Lower leg skin (tissue), 4 donors: ENCODE data around the gene JAKMIP2. TPM values are rescaled to one million over a fixed set of nuclear protein-coding genes. Genes with fewer than 3 reads are reported as not detected.
"Not testable (repeated sequence)": the region's sequence is repeated elsewhere in the genome, so short reads cannot be mapped to it uniquely, and the experiment has no call there.

Source experiments
- DNase-seq, 2 donors: peaks; one replicate each; pipeline ENCODE4 v3.0.0-alpha.2; 2019; ENCODE audit warnings: low spot score in 2 of 2
- H3K4me3 ChIP-seq: fragments of 200-600 bp; sonication (generic); 2 replicates; pipeline ENCODE4 v1.5.1; 2017; ENCODE audit warnings: mild to moderate bottlenecking, low read depth; ENCODE audit not compliant: poor library complexity, severe bottlenecking
- POLR2A ChIP-seq, 2 donors: fragments of 450-650 bp; IDR thresholded peaks; one replicate each; pipeline ENCODE4 v1.6.1; 2016 to 2017; ENCODE audit warnings: antibody characterized with exemption in 2 of 2, mild to moderate bottlenecking in 1 of 2, moderate library complexity in 1 of 2
- WGBS, 2 donors: methylation state at CpG; one replicate each; pipeline ENCODE4 v1.1.5; 2018; 5-methylcytosine and 5-hydroxymethylcytosine counted together
- intact Hi-C: fragments of 100-400 bp; cut with DNase I; formaldehyde crosslinking; loops from one replicate; pipeline ENCODE4 v1.15.0; 2023; ENCODE audit warnings: low total_unique reads
- total RNA-seq, 4 donors: library from RNA; depleted of rRNA; stranded (reverse); fragments of >200 nt; gene quantifications; one replicate each; pipeline ENCODE4 v1.1.0, GENCODE V29; 2016
- TF ChIP-seq, protein P1 (sequence below), 3 donors: fragments of 450-650 bp; IDR thresholded peaks; one replicate each; pipeline ENCODE4 v1.5.1; 2016; ENCODE audit warnings: antibody characterized with exemption in 3 of 3, mild to moderate bottlenecking in 3 of 3, moderate library complexity in 2 of 3

JAKMIP2 gene
- total RNA-seq, 4 donors from 2014 or later, result 0.23 to 0.34 (median 0.23) TPM; not detected in 1

DNA sequence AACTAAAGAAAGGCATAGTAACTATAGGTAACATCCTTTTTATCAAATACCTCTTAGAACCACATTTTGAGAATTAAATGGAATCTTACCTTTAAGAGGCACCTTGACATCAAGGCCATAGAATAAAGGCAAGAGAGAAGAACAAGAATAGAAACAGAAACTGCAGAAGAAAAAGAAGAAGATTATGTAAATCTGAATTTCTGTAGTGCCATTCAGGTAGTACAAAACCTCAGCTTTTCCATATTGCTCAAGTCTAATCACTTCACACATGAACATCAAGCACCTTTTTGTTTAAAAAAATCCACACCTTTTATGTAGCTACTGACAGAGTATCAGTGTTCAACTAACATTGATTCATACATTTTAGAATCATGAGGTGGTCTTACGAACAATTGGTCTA is 180.9 kb downstream of the JAKMIP2 start:
- no peak overlapping the region for H3K4me3 ChIP-seq
- no peak for TF ChIP-seq POLR2A (IDR thresholded peaks at IDR 0.05)
- TF ChIP-seq, protein P1, sequence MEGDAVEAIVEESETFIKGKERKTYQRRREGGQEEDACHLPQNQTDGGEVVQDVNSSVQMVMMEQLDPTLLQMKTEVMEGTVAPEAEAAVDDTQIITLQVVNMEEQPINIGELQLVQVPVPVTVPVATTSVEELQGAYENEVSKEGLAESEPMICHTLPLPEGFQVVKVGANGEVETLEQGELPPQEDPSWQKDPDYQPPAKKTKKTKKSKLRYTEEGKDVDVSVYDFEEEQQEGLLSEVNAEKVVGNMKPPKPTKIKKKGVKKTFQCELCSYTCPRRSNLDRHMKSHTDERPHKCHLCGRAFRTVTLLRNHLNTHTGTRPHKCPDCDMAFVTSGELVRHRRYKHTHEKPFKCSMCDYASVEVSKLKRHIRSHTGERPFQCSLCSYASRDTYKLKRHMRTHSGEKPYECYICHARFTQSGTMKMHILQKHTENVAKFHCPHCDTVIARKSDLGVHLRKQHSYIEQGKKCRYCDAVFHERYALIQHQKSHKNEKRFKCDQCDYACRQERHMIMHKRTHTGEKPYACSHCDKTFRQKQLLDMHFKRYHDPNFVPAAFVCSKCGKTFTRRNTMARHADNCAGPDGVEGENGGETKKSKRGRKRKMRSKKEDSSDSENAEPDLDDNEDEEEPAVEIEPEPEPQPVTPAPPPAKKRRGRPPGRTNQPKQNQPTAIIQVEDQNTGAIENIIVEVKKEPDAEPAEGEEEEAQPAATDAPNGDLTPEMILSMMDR (IDR thresholded peaks at IDR 0.05), result no peak
- 0 to 47% methylated on average over 1 of the region's 1 CpG for WGBS, 2 donors

DNA sequence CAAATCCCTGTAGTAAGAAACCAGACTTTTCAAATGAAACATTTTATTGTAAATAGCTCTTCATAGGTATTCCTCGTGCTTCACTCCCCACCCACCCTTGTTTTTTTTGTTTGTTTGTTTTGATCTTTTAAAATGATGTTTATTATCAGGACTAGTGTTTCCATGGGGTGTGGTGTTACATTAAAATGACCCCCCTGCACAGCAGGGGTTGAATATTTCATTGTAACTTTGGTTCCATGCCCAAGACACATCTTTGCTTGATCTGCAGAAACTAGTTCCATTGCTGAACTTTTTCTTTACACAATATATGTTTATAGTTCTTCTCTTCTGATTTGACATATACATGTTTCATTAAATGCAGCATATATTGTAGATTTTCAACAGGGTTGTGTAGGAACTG is 191.4 kb downstream of the JAKMIP2 start:
- 58 to 60% methylated on average over 1 of the region's 1 CpG for WGBS, 2 donors
- DNase-seq, result no peak
- TF ChIP-seq, protein P1 (IDR thresholded peaks at IDR 0.05), result no peak
- no peak for TF ChIP-seq POLR2A (IDR thresholded peaks at IDR 0.05)
- intact Hi-C loops, result no loop called here
- H3K4me3 ChIP-seq, result no peak overlapping the region

More for the DNA sequence above, 180.9 kb downstream of the JAKMIP2 start:
- DNase-seq, result no peak
- intact Hi-C loops, result no loop called here

DNA sequence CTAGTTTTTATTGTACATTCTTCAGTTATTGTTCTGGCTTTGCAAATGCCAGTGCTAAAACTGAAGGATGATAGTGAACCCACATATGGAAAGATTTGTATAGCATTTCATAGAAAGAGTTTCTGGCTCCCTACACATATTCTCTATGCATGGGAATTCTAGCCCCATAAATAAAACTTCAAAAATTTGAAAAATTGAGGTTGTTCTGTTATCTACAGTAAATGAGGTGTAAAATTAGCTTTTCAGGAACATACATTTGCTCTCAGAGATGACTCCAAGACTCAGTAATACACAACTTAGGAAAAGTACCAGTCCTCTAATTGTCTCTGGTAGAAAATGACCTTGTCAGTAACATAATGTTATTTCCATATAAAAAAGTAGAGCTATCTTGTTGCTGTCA is 192.4 kb downstream of the JAKMIP2 start:
- no peak for DNase-seq
- TF ChIP-seq, protein P1 (IDR thresholded peaks at IDR 0.05), result no peak
- TF ChIP-seq POLR2A (IDR thresholded peaks at IDR 0.05), result no peak

DNA sequence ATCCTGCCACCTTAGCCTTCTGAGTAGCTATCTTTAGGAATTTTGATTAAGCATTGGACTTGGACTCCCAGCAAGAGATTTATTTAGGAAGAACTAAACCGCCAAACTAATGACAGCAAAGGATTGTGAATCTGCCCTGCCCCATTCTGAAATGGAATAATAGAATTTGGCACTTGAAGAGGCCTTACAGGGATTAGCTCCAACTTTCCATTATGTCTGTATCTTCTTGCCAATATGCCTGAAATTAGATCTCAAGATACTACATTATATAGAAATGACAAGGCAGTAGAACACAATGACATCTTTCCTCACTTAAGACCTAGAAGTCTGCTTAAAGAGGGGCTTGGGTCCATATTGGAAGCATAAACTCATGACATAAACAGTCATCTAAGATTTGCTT is 195.7 kb downstream of the JAKMIP2 start:
- H3K4me3 ChIP-seq, result no peak overlapping the region
- intact Hi-C loops, result no loop called here
- TF ChIP-seq, protein P1 (IDR thresholded peaks at IDR 0.05), result no peak
- TF ChIP-seq POLR2A (IDR thresholded peaks at IDR 0.05), result no peak
- DNase-seq, result no peak
- 11 to 21% methylated on average over 1 of the region's 1 CpG for WGBS, 2 donors

More for the DNA sequence above, 192.4 kb downstream of the JAKMIP2 start:
- no peak overlapping the region for H3K4me3 ChIP-seq
- intact Hi-C loops, result no loop called here

DNA sequence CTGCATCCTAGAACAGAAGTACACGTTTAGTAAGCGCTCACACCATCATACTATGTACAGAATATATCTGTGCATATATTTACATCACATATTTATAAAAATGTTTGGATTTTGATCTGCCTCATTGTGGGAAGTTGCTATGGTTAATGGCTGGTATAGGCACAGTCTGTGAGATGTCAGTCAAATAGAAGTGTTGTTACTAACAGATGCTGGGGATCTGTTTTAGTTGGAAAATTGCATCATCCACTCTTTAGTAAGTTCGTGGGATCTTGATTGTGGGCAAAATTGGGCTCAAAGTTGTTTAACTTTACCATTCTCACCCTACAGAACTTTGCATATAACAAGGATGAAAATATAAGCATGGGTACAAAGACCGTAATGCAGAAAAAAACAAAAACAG is 196.3 kb downstream of the JAKMIP2 start:
- WGBS, 2 donors, result 86 to 87% methylated on average over 4 of the region's 4 CpGs
- intact Hi-C loops, result no loop called here

DNA sequence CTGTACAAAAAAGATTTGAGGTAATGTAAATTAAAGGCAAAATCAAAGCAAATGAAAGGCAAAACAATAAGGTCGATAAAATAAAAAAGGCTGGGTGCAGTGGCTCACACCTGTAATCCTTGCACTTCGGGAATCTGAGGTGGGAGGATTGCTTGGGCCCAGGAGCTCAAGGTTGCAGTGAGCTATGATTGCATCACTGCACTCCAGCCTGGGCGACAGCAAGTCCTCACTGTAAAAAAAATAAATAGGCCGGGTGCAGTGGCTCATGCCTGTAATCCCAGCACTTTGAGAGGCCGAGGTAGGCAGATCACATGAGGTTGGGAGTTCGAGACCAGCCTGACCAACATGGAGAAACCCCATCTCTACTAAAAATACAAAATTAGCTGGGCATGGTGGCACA is 200.3 kb downstream of the JAKMIP2 start:
- DNase-seq, intact Hi-C loops, H3K4me3 ChIP-seq: not testable (repeated sequence)
- WGBS, 2 donors, result 78 to 83% methylated on average over 6 of the region's 6 CpGs

More for the DNA sequence above, 196.3 kb downstream of the JAKMIP2 start:
- H3K4me3 ChIP-seq, result no peak overlapping the region
- DNase-seq, result no peak
- TF ChIP-seq, protein P1 (IDR thresholded peaks at IDR 0.05), result no peak

DNA sequence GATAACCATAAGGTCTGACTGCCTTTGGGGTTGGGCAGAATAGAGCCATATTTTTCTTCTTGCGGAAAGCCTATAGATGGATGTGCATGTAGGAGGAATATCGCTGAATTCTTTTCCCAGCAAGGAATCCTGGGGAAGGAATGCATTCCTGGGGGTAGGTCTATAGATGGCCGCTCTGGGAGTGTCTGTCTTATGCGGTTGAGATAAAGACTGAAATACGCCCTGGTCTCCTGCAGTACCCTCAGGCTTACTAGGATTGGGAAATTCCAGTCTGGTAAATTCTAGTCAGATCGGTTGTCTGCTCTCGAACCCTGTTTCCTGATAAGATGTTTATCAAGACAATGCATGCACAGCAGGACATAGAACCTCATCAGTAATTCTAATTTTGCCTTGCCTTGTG is 202.1 kb downstream of the JAKMIP2 start:
- intact Hi-C loops, H3K4me3 ChIP-seq, DNase-seq: not testable (repeated sequence)
- WGBS, 2 donors, result 76 to 93% methylated on average over 7 of the region's 7 CpGs
